Measurements from ENCODE around the gene IRF4. TPM values are rescaled to one million over a fixed set of nuclear protein-coding genes. Genes with fewer than 3 reads are reported as not detected.

The IRF4 gene
- total RNA-seq, 1 experiment from 2014 or later = 0.15 TPM

GRCh38 chr6:351011-351866 is 40.3 kb upstream of the IRF4 start:
- H3K27ac ChIP-seq (ENCODE audit: low read length) = no peak overlapping the region
- ATAC-seq = no peak
- intact Hi-C loops (cut with micrococcal nuclease) = no loop called here
- H3K79me2 ChIP-seq (ENCODE audit: low read length) = no peaks in the 10 kb centered on the region
- POLR2A ChIA-PET (ENCODE audit: unreplicated experiment) = no interaction called here
- H3K4me2 ChIP-seq (ENCODE audit: low read length) = no peak overlapping the region
- no peak for DNase-seq
- no peaks in the 10 kb centered on the region for H3K9me2 ChIP-seq (replicated peaks; ENCODE audit: low read length)
- H3K4me3 ChIP-seq (ENCODE audit: low read length) = no peak overlapping the region
- no peaks in the 10 kb centered on the region for H4K20me1 ChIP-seq (ENCODE audit: low read length)
- no peak for TF ChIP-seq EZH2phosphoT487 (IDR thresholded peaks at IDR 0.05; ENCODE audit: borderline replicate concordance, low read length)
- peak; percentile 38; the same call in 1 of the 2 replicates for TF ChIP-seq CTCF (conservative IDR thresholded peaks at IDR 0.05; ENCODE audit: low read depth, low read length)
- H3K36me3 ChIP-seq (ENCODE audit: low read depth, low read length) = no peaks in the 10 kb centered on the region
- no TSS peak for BruUV-seq (replicated peaks)
- H3K9ac ChIP-seq (ENCODE audit: low read length) = no peak overlapping the region
- H3F3A ChIP-seq (ENCODE audit: low read length, unreplicated experiment) = no peaks in the 10 kb centered on the region
- H2AFZ ChIP-seq (ENCODE audit: low read length) = no peak overlapping the region
- no peaks in the 10 kb centered on the region for H3K9me3 ChIP-seq (ENCODE audit: low read length)
- no peaks in the 10 kb centered on the region for H3K4me1 ChIP-seq (ENCODE audit: insufficient read depth, low read length)
- H3K27me3 ChIP-seq (ENCODE audit: low read length) = no peaks in the 10 kb centered on the region
- CTCF ChIA-PET = no interaction called here

GRCh38 chr6:351867-352289 is 39.7 kb upstream of the IRF4 start:
- Histone ChIP-seq H3K79me2 (ENCODE audit: low read length) (no peaks in the 10 kb centered on the region), H3K9me3 (ENCODE audit: low read length) (no peaks in the 10 kb centered on the region), H3K9me2 (replicated peaks; ENCODE audit: low read length) (no peaks in the 10 kb centered on the region), H3K9ac (ENCODE audit: low read length) (no peak overlapping the region), H2AFZ (ENCODE audit: low read length) (no peak overlapping the region), H3K27ac (ENCODE audit: low read length) (no peak overlapping the region), H3K4me2 (ENCODE audit: low read length) (no peak overlapping the region), H3K27me3 (ENCODE audit: low read length) (no peaks in the 10 kb centered on the region), H3K36me3 (ENCODE audit: low read depth, low read length) (no peaks in the 10 kb centered on the region), H3K4me1 (ENCODE audit: insufficient read depth, low read length) (no peaks in the 10 kb centered on the region), H3K4me3 (ENCODE audit: low read length) (no peak overlapping the region), H4K20me1 (ENCODE audit: low read length) (no peaks in the 10 kb centered on the region), H3F3A (ENCODE audit: low read length, unreplicated experiment) (no peaks in the 10 kb centered on the region)
- ChIA-PET POLR2A (ENCODE audit: unreplicated experiment) (no interaction called here), CTCF (no interaction called here)
- BruUV-seq (replicated peaks) = no TSS peak
- no peak for TF ChIP-seq EZH2phosphoT487 (IDR thresholded peaks at IDR 0.05; ENCODE audit: borderline replicate concordance, low read length)
- TF ChIP-seq CTCF (conservative IDR thresholded peaks at IDR 0.05; ENCODE audit: low read depth, low read length) = no peak
- TF ChIP-seq EZH2 (IDR thresholded peaks at IDR 0.05; ENCODE audit: low read length, unreplicated experiment) = no peak
- ATAC-seq (no peak), DNase-seq (no peak)
- intact Hi-C loops (cut with micrococcal nuclease) = no loop called here

DNA sequence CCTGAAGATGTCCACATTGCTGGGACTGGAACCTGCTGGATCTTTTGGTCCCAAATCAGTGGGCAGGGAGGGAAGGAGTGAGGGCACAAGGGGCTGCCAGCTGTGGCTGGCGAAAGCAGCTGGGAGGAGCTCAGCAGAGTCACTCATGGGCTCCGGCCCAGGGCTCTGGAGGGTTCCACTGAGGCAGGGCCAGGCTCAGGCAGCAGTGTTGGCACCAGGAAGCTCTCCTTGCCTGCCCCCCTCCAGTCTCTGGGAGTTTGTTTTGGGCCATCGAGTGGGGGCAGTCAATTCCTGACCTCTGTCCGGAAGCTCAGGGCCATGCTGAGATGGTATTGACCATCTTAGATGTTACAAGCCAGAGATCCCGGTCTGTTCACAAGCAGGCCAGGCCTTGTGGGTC is 39.1 kb upstream of the IRF4 start:
- Histone ChIP-seq H3K27me3 (ENCODE audit: low read length) (no peaks in the 10 kb centered on the region), H3K4me1 (ENCODE audit: insufficient read depth, low read length) (no peaks in the 10 kb centered on the region), H3K4me2 (ENCODE audit: low read length) (no peak overlapping the region), H3K9me2 (replicated peaks; ENCODE audit: low read length) (no peaks in the 10 kb centered on the region), H3K79me2 (ENCODE audit: low read length) (no peaks in the 10 kb centered on the region), H3F3A (ENCODE audit: low read length, unreplicated experiment) (no peaks in the 10 kb centered on the region), H4K20me1 (ENCODE audit: low read length) (no peaks in the 10 kb centered on the region), H3K36me3 (ENCODE audit: low read depth, low read length) (no peaks in the 10 kb centered on the region), H3K4me3 (ENCODE audit: low read length) (no peak overlapping the region), H3K27ac (ENCODE audit: low read length) (no peak overlapping the region), H3K9me3 (ENCODE audit: low read length) (no peaks in the 10 kb centered on the region), H3K9ac (ENCODE audit: low read length) (no peak overlapping the region), H2AFZ (ENCODE audit: low read length) (no peak overlapping the region)
- ATAC-seq = no peak
- CTCF ChIA-PET = no interaction called here
- POLR2A ChIA-PET (ENCODE audit: unreplicated experiment) = no interaction called here
- intact Hi-C loops (cut with micrococcal nuclease) = no loop called here
- no peak for TF ChIP-seq EZH2 (IDR thresholded peaks at IDR 0.05; ENCODE audit: low read length, unreplicated experiment)
- TF ChIP-seq CTCF (conservative IDR thresholded peaks at IDR 0.05; ENCODE audit: low read depth, low read length) = no peak
- BruUV-seq (replicated peaks) = no TSS peak
- no peak for DNase-seq
